GM21528 (cell line): ENCODE data around the gene OASL.

Experiments
- ATAC-seq: cut with Tn5 transposase; IDR thresholded peaks from one replicate; pipeline ENCODE4 v1.9.1; 2021; ENCODE audit warnings: mild to moderate bottlenecking, moderate library complexity; ENCODE audit not compliant: unreplicated experiment, low FRiP score

Gene OASL

GRCh38 chr12:120993496-120993895 lies 45.5 kb downstream of the OASL start:
- no peak for ATAC-seq

GRCh38 chr12:120992989-120993388 lies 46.1 kb downstream of the OASL start:
- ATAC-seq, result no peak

GRCh38 chr12:120991965-120992364 lies 47.1 kb downstream of the OASL start:
- ATAC-seq, result no peak

- ATAC-seq, result no peak
Observed at GRCh38 chr12:120990487-120991055, 48.5 kb downstream of the OASL start.

GRCh38 chr12:120989687-120990086 lies 49.4 kb downstream of the OASL start:
- no peak for ATAC-seq

GRCh38 chr12:120988658-120989057 lies 50.4 kb downstream of the OASL start:
- ATAC-seq, result no peak

GRCh38 chr12:120988234-120988633 lies 50.8 kb downstream of the OASL start:
- ATAC-seq, result no peak

GRCh38 chr12:120984351-120984898 lies 54.6 kb downstream of the OASL start:
- ATAC-seq, result no peak

- no peak for ATAC-seq
Observed at GRCh38 chr12:120983759-120984158, 55.3 kb downstream of the OASL start.

GRCh38 chr12:120982659-120983058 lies 56.4 kb downstream of the OASL start:
- ATAC-seq, result no peak

- no peak for ATAC-seq
Observed at GRCh38 chr12:120981407-120981941, 57.6 kb downstream of the OASL start.

- no peak for ATAC-seq
Observed at GRCh38 chr12:120980800-120981368, 58.2 kb downstream of the OASL start.

- ATAC-seq, result no peak
Observed at GRCh38 chr12:120979862-120980696, 59.0 kb downstream of the OASL start.

- no peak for ATAC-seq
Observed at GRCh38 chr12:120979220-120979861, 59.7 kb downstream of the OASL start.

- no peak for ATAC-seq
Observed at GRCh38 chr12:120978296-120979219, 60.5 kb downstream of the OASL start, which contains the start of gene HNF1A. HNF1A (plus strand) TSS chr12:120978543; CDS start chr12:120978769, 226 bp downstream.

- ATAC-seq, result no peak
Observed at GRCh38 chr12:120977531-120978295, 61.3 kb downstream of the OASL start.

GRCh38 chr12:120972870-120973543 lies 66.0 kb downstream of the OASL start:
- no peak for ATAC-seq
